ENCODE results near the gene FBXO3.
A peak's percentile ranks its signal among the peaks of the same experiment; 100 is the strongest.
"Not testable (repeated sequence)": the region's sequence is repeated elsewhere in the genome, so short reads cannot be mapped to it uniquely, and the experiment has no call there.

FBXO3 gene, protein sequence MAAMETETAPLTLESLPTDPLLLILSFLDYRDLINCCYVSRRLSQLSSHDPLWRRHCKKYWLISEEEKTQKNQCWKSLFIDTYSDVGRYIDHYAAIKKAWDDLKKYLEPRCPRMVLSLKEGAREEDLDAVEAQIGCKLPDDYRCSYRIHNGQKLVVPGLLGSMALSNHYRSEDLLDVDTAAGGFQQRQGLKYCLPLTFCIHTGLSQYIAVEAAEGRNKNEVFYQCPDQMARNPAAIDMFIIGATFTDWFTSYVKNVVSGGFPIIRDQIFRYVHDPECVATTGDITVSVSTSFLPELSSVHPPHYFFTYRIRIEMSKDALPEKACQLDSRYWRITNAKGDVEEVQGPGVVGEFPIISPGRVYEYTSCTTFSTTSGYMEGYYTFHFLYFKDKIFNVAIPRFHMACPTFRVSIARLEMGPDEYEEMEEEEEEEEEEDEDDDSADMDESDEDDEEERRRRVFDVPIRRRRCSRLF

DNA sequence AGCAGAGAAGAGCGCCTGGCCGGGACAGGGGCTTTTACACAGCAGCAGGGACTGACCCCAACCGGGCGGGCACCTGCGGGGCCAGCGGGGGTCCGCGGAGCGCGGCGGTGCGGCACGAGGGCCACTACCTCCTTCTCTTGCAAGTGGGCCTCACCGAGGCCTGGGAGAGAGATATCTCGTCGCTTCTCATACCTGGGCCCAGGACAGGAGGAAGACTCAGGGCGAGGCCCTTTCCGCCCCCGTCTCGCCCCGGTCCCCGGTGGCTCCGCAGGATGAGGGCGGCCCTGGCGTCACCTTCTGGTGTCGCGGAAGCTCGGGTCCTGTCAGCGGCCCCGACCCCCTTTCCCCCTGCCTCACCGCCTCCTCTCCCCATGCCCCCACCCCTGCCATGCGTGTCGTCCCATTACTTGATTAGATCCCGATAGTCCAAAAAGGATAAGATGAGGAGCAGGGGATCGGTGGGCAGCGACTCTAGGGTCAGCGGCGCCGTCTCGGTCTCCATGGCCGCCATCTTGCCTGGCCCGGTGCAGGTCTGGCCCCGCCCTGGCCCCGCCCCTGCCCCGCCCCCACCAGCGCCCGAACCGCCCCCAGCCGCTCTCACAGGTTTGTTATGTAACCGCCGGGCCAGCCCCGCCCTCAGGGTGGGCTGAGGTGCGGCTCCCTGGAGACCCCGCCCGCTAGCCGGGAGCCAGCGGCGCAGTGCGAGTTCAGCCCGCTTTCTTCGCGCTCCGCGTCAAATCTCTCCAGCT lies at the start of gene FBXO3:
Gene FBXO3 (minus strand): TSS at position 534 of the 749 bp plus-strand sequence. CDS start 23 bp downstream, at position 511.
- FAIRE-seq (peak; percentile 64), DNase-seq (ENCODE audit: insufficient read length, low spot score) (peak; percentile 67)

DNA sequence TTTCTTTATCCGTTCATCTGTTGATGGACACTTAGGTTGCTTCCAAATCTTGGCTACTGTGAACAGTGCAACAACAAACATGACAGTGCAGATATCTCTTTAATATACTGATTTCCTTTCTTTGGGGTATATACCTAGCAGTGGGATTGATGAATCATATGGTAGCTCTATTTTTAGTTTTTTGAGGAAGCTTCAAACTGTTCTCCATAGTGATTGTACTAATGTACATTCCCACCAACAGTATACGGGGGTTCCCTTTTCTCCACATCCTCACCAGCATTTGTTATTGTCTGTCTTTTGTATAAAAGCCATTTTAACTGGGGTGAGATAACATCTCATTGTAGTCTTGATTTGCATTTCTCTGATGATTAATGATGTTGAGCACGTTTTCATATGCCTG lies 48.7 kb upstream of the FBXO3 start:
- not testable (repeated sequence) for DNase-seq (ENCODE audit: insufficient read length, low spot score); FAIRE-seq

DNA sequence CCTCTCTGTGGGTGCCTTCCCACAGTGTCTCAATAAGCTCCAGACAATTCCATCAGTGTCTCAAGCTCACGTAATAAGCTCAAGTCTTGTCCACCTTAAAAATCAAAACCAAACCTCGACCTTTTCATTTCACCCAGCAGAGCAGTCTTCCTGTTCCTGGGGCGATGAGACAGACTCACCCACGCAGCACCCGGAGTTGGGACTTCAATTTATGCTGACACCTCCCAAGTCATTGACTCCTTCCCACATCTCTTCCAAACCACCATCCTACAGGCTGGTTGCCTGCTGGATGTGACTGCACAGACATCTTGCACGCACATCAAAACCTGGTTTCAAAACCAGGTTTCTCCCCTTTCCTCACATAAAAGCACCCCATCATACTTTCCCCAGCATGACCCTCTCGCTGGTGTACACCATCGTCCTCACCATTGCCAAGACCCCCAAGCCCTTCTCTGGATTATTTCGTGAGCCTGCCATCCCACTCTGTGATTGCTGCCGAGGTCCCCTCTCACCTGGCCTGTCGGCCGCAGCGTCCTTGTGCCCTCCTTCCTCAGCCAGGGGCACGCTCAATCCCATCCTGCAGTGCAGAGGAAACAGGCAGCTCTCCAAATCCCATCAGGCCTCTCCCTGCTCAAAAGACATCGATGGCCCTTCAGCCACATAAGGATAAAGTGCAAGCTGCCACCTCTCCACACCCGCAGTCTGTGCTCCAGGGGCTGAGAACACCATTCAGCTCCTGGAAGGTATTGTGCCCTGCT lies 45.1 kb upstream of the FBXO3 start:
- no peak for FAIRE-seq
- DNase-seq (ENCODE audit: insufficient read length, low spot score), result no peak

DNA sequence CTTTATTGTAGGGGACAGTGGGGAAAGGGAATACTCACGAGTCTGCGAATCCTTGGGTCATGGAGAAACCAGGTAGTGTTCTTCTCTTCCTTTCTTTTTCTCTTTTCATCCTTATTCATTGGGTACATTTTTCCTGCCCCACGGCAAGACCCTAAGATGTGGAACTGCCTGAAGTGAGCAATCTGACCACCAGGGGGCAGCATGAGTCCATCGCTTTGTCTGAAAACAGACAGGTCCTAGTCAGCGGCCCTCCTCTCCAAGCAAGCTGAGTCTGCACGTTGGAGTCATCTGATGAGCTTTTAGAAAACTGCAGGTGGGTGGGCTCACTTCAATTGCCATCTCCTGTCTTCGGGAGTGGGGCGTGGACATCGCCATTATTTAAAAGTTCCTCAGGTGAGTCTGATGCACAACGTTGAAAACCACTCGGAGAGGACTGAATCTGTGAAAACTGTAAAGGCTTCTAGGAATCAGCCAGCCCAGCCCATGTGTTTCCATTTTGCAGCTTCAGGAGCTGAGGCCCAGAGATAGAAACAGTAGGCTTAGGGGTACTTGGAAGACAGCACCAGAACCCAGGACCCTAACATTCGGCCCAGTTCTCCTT lies 34.0 kb upstream of the FBXO3 start:
- FAIRE-seq (peak; percentile 92), DNase-seq (ENCODE audit: insufficient read length, low spot score) (peak; percentile 56)

DNA sequence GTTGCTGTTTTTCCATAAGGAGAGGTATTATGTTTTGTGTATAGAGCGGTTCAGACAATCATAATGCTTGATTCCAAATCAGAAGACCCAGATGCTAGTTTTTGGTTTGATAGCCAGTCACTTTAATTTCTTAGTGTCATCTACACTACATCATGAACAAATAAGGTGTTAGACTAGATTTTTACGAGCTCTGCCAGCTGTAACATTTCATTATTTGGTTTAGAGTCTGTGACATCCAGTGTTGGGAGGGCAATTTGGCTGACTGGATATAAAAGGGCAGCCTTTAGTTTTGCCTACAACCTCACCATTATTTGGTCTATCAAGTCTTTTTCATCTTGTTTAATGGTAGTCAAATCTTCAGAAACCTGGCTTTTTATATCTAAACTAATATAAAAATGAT lies 30.2 kb upstream of the FBXO3 start:
- DNase-seq (ENCODE audit: insufficient read length, low spot score), result no peak

DNA sequence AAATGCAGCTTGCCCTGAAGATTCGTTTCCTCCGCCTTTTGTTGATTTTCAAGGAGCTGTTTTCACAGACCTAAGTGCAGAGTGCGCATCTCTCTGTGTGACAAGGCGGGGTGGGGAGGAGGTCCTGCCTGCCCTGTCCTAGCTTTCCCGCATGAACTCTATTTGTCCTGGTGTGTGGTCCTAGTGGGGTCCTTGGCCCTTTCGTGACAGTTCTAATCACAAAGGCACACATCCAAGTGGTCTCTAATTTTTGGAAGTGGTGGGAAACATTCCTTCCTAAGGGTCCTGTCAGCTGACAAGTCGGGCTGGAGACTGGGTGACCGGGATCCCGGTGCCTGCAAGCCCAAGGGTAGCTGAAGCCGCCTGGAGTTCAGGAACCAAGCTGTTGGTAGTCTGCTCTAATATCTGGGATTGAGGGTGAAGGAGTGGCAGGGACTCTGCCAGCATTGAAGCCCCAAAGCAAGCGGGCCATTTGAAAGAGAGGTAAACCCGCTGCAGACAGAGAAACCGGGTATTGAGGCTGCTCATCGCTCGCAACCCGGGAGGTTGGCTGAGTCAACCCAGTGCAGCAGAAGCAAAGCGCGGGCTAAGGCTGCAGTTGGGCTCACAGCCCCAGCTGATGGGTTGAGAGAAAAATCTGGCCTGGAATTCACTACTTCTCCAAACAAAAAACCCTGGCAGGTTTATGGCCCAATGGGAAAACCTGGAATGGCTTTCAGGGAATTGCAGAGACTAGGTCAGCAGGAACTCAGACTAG lies 28.1 kb upstream of the FBXO3 start:
- FAIRE-seq (no peak), DNase-seq (ENCODE audit: insufficient read length, low spot score) (no peak)

More for the DNA sequence above, 30.2 kb upstream of the FBXO3 start:
- no peak for FAIRE-seq

DNA sequence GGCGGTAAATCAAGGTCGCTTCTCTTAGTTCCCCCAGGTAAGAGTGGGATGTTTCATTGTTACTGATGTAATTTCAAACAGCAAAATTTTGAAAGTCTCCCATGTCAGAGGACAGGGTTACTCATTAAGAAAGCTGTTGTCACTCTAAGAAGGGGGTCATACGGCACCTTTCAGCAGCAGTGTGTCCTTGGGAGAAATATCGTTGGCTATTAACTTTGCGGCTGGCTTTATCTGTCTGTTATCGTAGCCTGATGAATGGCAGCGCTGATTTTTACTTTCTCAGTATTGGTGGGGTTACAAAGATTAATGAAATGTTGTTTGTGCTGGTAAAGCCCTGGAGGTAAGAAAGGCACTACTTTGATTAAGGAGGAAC lies 27.5 kb upstream of the FBXO3 start:
- FAIRE-seq (no peak), DNase-seq (ENCODE audit: insufficient read length, low spot score) (no peak)

DNA sequence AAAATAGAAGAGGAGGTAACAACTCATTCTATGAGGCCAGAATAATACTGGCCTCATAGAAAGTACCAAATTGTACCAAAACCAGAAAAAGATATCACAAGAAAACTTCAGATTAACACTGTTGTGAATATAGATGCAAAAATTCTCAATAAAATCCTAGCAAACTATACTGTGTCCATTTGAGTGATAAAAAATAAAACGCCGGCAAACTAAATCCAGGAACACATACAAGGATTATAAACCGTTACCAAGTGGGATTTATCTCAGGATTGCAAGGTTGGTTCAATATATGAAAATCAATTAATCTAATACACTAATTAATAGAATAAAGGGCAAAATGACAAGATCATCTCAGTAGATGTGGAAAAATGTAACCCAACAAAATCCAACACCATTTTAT lies 23.6 kb upstream of the FBXO3 start:
- DNase-seq (ENCODE audit: insufficient read length, low spot score) (no peak), FAIRE-seq (no peak)

DNA sequence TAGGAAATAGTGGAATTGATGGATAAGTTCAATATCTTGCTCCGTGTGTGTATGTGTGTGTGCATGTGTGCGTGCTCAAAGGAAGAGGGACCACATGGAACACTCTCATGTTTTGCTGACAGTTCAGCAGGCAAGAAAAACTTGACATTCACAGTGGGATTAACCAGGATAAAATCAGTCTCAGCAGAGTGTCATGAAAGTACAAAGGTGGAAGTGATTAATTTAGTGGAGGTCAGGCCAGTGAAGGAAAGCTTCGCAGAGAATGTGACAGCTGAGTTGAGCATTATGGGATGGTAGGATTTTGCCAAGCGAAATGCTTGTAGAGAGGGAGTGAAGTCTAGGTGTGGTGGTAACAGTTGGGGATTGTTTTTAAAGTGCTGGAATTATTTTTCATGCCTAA lies 15.7 kb upstream of the FBXO3 start:
- FAIRE-seq, result no peak
- DNase-seq (ENCODE audit: insufficient read length, low spot score), result no peak

DNA sequence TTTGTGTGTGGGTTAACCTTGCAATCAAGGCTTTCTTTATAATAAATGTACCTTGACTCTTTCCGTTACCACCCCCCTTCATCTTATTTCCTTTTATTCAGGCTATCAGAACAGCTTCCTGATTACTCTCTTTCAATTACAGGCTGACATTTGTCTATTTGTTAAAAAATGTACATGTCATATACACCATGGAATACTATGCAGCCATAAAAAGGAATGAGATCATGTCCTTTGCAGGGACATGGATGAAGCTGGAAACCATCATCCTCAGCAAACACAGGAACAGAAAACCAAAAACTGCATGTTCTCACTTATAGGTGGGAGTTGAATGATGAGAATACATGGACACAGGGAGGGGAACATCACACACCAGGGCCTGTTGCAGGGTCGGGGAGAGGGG lies 13.8 kb upstream of the FBXO3 start:
- DNase-seq (ENCODE audit: insufficient read length, low spot score); FAIRE-seq: not testable (repeated sequence)

DNA sequence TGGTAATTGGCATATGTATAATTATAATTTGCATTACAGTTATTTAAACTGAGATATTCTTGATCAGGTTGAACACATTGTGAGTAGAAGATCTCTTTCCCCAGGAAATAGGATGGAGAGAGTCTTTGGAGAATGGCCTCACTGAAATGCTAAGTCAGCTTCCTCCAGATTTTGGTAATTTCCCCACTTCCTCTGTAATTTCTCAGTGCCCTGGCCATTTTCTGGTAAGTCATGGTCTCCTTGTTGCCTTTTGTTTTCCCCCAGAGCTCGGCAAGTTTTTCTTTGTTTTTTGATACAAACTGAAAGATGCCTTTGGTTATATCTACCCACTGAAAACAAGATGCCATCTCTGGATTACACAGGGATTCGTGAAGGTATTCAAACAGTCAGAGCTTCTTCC lies 12.8 kb upstream of the FBXO3 start:
- no peak for DNase-seq (ENCODE audit: insufficient read length, low spot score)
- FAIRE-seq, result peak; percentile 69

DNA sequence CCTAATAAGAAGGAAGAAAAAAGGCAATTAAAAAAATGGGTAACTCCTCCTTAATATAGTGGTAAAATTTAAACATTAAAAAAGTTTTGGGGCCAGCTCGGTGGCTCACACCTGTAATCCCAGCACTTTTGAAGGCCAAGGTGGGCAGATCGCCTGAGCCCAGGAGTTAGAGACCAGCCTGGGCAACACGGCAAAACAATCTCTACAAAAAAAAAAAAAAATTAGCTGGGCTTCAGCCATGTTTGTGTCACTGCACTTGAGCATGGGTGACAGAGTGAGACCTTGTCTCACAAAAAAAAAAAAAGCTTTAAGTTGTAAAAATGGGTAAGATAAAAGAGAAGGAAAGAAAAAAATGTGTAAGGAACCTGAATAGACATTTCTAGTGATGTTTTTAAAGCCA lies 11.3 kb upstream of the FBXO3 start:
- FAIRE-seq (no peak), DNase-seq (ENCODE audit: insufficient read length, low spot score) (no peak)

DNA sequence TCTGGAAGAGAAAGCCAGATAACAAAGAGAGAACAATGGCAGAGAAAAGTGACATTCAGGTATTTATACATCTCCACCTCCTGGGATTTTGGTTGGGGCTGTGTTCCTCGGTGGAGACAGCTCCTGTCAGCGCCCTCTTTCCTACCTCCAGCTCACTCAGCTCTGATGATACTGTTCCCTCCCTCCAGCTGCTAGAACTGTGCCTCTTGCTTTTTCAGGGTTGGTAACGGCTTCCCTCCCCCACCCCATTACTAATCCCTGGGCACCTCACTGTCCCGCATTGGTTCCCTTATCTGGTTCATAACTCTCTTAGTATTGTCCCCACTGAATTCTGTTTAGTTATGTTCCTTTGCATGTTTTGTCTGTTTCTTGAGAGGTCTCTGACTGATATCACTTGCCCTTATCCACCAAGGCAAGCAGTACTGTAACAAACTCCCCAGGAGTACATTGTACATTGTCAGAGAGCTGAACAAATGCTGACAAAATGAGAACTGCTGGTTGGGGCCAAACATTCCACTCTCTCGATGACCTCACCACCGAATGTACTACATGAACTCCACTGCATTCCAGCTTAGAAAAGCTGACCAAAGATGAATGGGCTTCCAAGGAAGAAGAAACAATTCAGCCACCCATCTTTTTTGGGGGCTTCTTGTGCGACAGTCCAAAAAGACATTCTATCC lies 5.7 kb upstream of the FBXO3 start:
- DNase-seq (ENCODE audit: insufficient read length, low spot score) (no peak), FAIRE-seq (no peak)

DNA sequence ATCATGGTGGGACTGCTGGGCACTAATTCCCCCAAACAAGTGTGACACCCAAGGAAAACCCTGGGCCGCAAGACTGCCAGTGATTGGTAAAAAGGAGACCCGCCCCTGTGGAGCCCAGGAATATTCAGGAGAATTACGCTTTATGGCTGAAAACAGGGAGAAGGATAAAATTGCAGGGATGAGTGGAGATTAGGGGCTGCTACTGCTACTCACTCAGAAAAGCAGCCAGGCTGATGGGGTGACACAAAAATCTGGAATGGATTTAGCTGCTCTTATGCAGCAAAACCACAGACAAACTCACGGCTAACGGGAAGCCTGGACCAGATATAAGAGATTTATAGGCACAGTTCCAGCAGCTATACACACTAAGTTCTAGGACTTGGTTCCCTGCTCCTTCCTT lies 4.4 kb upstream of the FBXO3 start:
- FAIRE-seq (no peak), DNase-seq (ENCODE audit: insufficient read length, low spot score) (no peak)

DNA sequence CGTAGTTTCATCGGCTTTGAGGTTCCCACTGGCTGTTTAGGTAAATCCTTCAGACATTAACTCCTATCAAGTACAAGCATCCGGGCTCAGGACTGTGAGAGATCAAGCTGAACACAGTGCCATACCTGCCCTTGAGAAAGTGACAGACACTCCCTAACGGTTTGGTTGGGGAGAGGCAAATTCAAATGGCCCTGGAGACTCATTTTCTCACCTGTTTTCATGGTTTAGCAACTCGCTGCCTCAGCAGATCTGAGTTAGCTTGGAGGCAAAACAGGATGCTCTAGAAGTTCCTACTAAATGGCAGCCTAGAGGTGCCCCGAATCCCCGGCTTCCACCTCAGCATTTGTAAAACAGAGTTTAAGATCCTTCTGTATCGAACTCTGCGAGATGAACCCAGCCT lies 3.6 kb upstream of the FBXO3 start:
- no peak for DNase-seq (ENCODE audit: insufficient read length, low spot score)
- FAIRE-seq, result peak; percentile 71

DNA sequence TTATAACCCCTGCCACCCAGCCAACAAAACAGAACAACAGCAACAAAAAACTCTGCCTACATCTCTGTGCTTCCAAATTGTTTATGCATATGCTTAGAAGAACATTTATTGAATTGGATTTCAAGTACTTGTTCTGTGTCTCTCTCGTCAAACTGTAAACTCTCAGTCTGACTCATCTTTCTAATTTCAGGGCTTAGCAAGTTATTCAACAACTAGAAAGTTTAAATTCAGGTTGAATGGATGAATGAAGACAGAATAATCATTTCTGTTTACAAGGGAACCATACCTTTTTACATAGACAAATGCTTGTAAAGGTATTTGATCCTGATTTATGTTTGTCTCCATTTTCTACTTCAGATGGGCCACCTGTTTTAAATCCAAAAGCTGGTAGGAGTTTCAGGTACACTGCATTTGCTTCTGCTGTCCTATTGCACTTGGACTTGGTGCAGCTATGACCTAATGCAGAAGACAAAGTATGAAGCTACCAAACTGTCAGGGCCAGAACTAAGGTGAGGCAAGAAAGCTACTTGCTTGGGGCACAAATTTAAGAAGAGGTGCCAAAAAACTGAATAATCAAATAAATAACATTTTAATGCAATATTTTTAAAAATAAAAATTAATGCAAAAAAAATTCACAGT lies 1.6 kb upstream of the FBXO3 start:
- no peak for DNase-seq (ENCODE audit: insufficient read length, low spot score)
- FAIRE-seq, result peak; percentile 85

DNA sequence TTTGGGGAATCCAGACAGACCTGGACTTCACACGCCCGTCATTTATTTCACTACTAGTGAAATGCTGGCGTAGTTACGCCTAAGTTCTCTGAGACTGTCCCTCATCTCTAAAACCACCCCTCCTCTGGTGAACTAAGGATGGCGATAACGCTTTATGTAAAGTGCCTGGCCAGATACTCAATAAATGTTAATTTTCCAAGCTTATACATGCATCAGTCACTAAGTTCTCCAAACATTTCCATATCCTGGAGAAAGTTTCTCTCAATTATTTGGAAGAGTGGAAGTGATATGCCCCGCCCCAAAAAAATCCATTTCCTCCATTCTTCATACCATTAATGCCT lies 1.1 kb upstream of the FBXO3 start:
- no peak for DNase-seq (ENCODE audit: insufficient read length, low spot score)
- FAIRE-seq, result no peak

DNA sequence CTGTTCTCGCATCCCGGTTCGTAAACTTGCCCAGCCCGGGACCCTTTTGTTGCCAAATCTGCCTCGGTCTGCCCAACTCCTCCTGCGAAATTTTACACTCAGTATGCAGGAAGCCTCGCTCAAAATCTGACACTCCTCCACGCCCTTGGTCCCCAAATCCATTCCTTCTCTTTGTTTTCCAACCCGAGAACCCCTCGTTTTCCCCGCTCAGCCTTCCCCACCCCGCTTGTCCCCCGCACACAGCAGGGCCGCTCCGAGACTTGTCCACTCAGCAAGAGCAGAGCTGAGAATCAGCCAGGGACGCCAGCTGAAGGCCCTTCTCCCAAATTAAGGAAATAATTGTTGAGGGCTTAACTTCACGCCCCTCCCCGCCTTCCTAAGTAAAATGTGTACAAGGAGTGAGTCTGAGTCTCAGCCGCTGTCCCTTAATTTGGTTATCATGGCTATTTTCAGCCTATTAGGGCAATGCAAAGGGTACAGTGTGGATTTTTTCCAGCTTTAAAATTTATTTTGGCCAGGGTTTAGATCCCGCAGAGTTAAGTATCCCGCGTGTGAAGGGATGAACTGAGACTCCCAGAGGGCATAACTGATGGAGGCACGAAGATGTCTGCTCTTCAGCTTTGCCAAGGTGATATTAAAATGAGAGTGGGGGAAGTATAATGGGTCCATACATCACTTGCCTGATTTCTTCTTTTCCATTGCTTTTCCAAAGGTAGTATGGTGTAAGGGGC lies 581 bp upstream of the FBXO3 start:
- FAIRE-seq (peak; percentile 70), DNase-seq (ENCODE audit: insufficient read length, low spot score) (no peak)

Measured in GM19239 (cell line).